Measurements from ENCODE around the gene MTHFD2L.

MTHFD2L gene

GRCh38 chr4:74168841-74169240 is 10.9 kb downstream of the MTHFD2L start:
- H3K4me3 ChIP-seq (ENCODE audit: low read depth, low read length), result no peak overlapping the region
- TF ChIP-seq CTCF (IDR thresholded peaks at IDR 0.05; ENCODE audit: low read depth, low read length, missing control alignments), result no peak
- no peak for DNase-seq (ENCODE audit: low read depth)

GRCh38 chr4:74173321-74173720 is 15.4 kb downstream of the MTHFD2L start:
- DNase-seq (ENCODE audit: low read depth), result no peak
- TF ChIP-seq CTCF (IDR thresholded peaks at IDR 0.05; ENCODE audit: low read depth, low read length, missing control alignments), result no peak
- H3K4me3 ChIP-seq (ENCODE audit: low read depth, low read length), result no peak overlapping the region

- H3K4me3 ChIP-seq (ENCODE audit: low read depth, low read length), result no peak overlapping the region
- DNase-seq (ENCODE audit: low read depth), result no peak
- TF ChIP-seq CTCF (IDR thresholded peaks at IDR 0.05; ENCODE audit: low read depth, low read length, missing control alignments), result no peak
Observed at GRCh38 chr4:74174421-74174820, 16.5 kb downstream of the MTHFD2L start.

GRCh38 chr4:74174941-74175340 is 17.0 kb downstream of the MTHFD2L start:
- no peak overlapping the region for H3K4me3 ChIP-seq (ENCODE audit: low read depth, low read length)
- no peak for DNase-seq (ENCODE audit: low read depth)
- TF ChIP-seq CTCF (IDR thresholded peaks at IDR 0.05; ENCODE audit: low read depth, low read length, missing control alignments), result no peak

GRCh38 chr4:74175379-74175778 is 17.5 kb downstream of the MTHFD2L start:
- no peak overlapping the region for H3K4me3 ChIP-seq (ENCODE audit: low read depth, low read length)
- TF ChIP-seq CTCF (IDR thresholded peaks at IDR 0.05; ENCODE audit: low read depth, low read length, missing control alignments), result no peak
- no peak for DNase-seq (ENCODE audit: low read depth)

- no peak overlapping the region for H3K4me3 ChIP-seq (ENCODE audit: low read depth, low read length)
- no peak for TF ChIP-seq CTCF (IDR thresholded peaks at IDR 0.05; ENCODE audit: low read depth, low read length, missing control alignments)
- no peak for DNase-seq (ENCODE audit: low read depth)
Observed at GRCh38 chr4:74178798-74179197, 20.9 kb downstream of the MTHFD2L start.

- no peak for DNase-seq (ENCODE audit: low read depth)
- no peak for TF ChIP-seq CTCF (IDR thresholded peaks at IDR 0.05; ENCODE audit: low read depth, low read length, missing control alignments)
- H3K4me3 ChIP-seq (ENCODE audit: low read depth, low read length), result no peak overlapping the region
Observed at GRCh38 chr4:74181219-74181618, 23.3 kb downstream of the MTHFD2L start.

Data from GM12864 (cell line).